ENCODE data around the gene PLEKHA7. TPM values are rescaled to one million over a fixed set of nuclear protein-coding genes. Genes with fewer than 3 reads are reported as not detected.

PLEKHA7 gene
- total RNA-seq, 1 experiment from 2014 or later, result 13.0 TPM

DNA sequence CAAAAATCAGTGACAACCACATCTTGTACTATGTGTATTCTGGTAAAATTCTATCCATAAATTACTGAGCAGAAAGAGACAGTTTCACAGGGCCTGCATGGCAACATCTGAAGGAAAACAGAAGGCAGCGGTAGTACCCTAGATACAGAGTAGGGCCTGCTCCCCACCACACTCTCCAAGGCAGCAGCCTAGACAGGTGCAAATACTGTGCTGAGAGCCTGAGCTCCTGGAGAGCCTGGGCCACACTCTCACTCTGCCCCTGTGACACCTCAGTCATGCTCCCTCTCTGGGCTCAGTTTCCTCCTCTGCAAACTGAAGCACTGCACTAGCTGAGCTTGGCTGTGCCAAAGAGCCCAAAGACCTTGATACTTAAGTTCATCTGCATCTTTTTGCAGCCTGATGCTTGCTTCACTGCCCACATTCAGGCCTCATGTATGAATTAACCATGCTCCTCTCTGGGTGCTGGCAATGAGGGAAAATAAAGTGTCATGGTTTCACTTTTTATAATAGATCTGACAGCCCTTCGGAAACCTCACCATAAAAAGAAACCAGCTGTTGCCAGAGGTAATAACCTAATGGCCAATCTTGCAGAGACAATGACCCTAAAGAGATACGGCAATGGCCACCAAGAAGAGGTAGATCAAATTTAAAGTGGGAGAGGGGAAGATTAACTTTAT is 104.7 kb downstream of the PLEKHA7 start (continued):
- TF ChIP-seq, protein P1, sequence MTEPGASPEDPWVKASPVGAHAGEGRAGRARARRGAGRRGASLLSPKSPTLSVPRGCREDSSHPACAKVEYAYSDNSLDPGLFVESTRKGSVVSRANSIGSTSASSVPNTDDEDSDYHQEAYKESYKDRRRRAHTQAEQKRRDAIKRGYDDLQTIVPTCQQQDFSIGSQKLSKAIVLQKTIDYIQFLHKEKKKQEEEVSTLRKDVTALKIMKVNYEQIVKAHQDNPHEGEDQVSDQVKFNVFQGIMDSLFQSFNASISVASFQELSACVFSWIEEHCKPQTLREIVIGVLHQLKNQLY (CRISPR knock-in tag; IDR thresholded peaks at IDR 0.05), result no peak
- no peak for TF ChIP-seq FOXJ3 (CRISPR knock-in tag; IDR thresholded peaks at IDR 0.05; ENCODE audit: borderline replicate concordance)
- TF ChIP-seq, protein P2, sequence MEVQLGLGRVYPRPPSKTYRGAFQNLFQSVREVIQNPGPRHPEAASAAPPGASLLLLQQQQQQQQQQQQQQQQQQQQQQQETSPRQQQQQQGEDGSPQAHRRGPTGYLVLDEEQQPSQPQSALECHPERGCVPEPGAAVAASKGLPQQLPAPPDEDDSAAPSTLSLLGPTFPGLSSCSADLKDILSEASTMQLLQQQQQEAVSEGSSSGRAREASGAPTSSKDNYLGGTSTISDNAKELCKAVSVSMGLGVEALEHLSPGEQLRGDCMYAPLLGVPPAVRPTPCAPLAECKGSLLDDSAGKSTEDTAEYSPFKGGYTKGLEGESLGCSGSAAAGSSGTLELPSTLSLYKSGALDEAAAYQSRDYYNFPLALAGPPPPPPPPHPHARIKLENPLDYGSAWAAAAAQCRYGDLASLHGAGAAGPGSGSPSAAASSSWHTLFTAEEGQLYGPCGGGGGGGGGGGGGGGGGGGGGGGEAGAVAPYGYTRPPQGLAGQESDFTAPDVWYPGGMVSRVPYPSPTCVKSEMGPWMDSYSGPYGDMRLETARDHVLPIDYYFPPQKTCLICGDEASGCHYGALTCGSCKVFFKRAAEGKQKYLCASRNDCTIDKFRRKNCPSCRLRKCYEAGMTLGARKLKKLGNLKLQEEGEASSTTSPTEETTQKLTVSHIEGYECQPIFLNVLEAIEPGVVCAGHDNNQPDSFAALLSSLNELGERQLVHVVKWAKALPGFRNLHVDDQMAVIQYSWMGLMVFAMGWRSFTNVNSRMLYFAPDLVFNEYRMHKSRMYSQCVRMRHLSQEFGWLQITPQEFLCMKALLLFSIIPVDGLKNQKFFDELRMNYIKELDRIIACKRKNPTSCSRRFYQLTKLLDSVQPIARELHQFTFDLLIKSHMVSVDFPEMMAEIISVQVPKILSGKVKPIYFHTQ (CRISPR knock-in tag; IDR thresholded peaks at IDR 0.05), result no peak
- no peak for TF ChIP-seq FOXP1 (CRISPR knock-in tag; IDR thresholded peaks at IDR 0.05; ENCODE audit: borderline replicate concordance)
- TF ChIP-seq ZNF416 (CRISPR knock-in tag; IDR thresholded peaks at IDR 0.05), result no peak

DNA sequence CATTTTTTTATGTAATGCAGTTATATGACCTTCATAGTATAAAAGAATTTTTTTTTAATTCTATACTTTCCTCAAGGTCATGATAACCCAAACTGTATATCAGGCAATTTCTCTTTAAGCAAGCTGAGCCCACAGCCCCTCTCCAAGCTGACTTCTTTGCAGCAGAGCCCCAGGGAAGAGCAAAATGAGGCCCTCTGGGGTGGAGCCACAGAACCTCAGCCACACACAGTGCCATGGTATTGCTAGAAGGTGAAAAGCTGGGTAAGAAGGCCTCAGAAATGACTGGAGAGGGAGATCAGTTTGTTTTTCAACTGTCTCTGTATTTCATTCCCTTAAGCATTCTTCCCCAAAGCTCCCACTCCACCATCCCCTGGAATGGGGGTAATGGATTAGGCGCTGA is 108.8 kb downstream of the PLEKHA7 start:
- ATAC-seq (no peak), DNase-seq (ENCODE audit: low spot score) (no peak)
- peaks cover 4% of the 10 kb centered on the region for H3K36me3 Mint-ChIP-seq
- CTCF ChIA-PET, result interaction anchor here (1.8 kb wide), 1 partner anchor 23 kb away, joined by 4 read pairs; no protein-coding TSS in a partner anchor
- H3K27me3 Mint-ChIP-seq (ENCODE audit: low read depth), result peaks cover 2% of the 10 kb centered on the region
- POLR2A ChIA-PET, result no interaction called here
- no peak overlapping the region for H3K27ac Mint-ChIP-seq
- H3K4me3 Mint-ChIP-seq, result no peak overlapping the region
- peaks cover 3% of the 10 kb centered on the region for H3K4me1 Mint-ChIP-seq
- H3K9me3 Mint-ChIP-seq, result peaks cover 6% of the 10 kb centered on the region
- TF ChIP-seq CREB1 (CRISPR knock-in tag; IDR thresholded peaks at IDR 0.05) (no peak), NR1H2 (CRISPR knock-in tag; IDR thresholded peaks at IDR 0.05) (no peak), MYBL2 (CRISPR knock-in tag; IDR thresholded peaks at IDR 0.05) (no peak), MXD4 (CRISPR knock-in tag; IDR thresholded peaks at IDR 0.05; ENCODE audit: borderline replicate concordance) (no peak), SP1 (CRISPR knock-in tag; conservative IDR thresholded peaks at IDR 0.05) (no peak), PRRX2 (CRISPR knock-in tag; IDR thresholded peaks at IDR 0.05) (no peak), NFYB (CRISPR knock-in tag; conservative IDR thresholded peaks at IDR 0.05; ENCODE audit: low read depth) (no peak), SMAD3 (CRISPR knock-in tag; IDR thresholded peaks at IDR 0.05; ENCODE audit: borderline replicate concordance) (no peak), ELF4 (CRISPR knock-in tag; IDR thresholded peaks at IDR 0.05; ENCODE audit: low read depth) (no peak), NR2C2 (CRISPR knock-in tag; IDR thresholded peaks at IDR 0.05) (no peak)
- TF ChIP-seq, protein P3, sequence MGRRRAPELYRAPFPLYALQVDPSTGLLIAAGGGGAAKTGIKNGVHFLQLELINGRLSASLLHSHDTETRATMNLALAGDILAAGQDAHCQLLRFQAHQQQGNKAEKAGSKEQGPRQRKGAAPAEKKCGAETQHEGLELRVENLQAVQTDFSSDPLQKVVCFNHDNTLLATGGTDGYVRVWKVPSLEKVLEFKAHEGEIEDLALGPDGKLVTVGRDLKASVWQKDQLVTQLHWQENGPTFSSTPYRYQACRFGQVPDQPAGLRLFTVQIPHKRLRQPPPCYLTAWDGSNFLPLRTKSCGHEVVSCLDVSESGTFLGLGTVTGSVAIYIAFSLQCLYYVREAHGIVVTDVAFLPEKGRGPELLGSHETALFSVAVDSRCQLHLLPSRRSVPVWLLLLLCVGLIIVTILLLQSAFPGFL (CRISPR knock-in tag; IDR thresholded peaks at IDR 0.05; ENCODE audit: borderline replicate concordance), result no peak
- TF ChIP-seq, protein P4, sequence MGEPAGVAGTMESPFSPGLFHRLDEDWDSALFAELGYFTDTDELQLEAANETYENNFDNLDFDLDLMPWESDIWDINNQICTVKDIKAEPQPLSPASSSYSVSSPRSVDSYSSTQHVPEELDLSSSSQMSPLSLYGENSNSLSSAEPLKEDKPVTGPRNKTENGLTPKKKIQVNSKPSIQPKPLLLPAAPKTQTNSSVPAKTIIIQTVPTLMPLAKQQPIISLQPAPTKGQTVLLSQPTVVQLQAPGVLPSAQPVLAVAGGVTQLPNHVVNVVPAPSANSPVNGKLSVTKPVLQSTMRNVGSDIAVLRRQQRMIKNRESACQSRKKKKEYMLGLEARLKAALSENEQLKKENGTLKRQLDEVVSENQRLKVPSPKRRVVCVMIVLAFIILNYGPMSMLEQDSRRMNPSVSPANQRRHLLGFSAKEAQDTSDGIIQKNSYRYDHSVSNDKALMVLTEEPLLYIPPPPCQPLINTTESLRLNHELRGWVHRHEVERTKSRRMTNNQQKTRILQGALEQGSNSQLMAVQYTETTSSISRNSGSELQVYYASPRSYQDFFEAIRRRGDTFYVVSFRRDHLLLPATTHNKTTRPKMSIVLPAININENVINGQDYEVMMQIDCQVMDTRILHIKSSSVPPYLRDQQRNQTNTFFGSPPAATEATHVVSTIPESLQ (CRISPR knock-in tag; IDR thresholded peaks at IDR 0.05), result no peak
- TF ChIP-seq, protein P5, sequence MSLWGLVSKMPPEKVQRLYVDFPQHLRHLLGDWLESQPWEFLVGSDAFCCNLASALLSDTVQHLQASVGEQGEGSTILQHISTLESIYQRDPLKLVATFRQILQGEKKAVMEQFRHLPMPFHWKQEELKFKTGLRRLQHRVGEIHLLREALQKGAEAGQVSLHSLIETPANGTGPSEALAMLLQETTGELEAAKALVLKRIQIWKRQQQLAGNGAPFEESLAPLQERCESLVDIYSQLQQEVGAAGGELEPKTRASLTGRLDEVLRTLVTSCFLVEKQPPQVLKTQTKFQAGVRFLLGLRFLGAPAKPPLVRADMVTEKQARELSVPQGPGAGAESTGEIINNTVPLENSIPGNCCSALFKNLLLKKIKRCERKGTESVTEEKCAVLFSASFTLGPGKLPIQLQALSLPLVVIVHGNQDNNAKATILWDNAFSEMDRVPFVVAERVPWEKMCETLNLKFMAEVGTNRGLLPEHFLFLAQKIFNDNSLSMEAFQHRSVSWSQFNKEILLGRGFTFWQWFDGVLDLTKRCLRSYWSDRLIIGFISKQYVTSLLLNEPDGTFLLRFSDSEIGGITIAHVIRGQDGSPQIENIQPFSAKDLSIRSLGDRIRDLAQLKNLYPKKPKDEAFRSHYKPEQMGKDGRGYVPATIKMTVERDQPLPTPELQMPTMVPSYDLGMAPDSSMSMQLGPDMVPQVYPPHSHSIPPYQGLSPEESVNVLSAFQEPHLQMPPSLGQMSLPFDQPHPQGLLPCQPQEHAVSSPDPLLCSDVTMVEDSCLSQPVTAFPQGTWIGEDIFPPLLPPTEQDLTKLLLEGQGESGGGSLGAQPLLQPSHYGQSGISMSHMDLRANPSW (CRISPR knock-in tag; conservative IDR thresholded peaks at IDR 0.05; ENCODE audit: low read depth), result no peak
- TF ChIP-seq, protein P6, sequence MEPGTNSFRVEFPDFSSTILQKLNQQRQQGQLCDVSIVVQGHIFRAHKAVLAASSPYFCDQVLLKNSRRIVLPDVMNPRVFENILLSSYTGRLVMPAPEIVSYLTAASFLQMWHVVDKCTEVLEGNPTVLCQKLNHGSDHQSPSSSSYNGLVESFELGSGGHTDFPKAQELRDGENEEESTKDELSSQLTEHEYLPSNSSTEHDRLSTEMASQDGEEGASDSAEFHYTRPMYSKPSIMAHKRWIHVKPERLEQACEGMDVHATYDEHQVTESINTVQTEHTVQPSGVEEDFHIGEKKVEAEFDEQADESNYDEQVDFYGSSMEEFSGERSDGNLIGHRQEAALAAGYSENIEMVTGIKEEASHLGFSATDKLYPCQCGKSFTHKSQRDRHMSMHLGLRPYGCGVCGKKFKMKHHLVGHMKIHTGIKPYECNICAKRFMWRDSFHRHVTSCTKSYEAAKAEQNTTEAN (CRISPR knock-in tag; IDR thresholded peaks at IDR 0.05), result no peak
- TF ChIP-seq, protein P7, sequence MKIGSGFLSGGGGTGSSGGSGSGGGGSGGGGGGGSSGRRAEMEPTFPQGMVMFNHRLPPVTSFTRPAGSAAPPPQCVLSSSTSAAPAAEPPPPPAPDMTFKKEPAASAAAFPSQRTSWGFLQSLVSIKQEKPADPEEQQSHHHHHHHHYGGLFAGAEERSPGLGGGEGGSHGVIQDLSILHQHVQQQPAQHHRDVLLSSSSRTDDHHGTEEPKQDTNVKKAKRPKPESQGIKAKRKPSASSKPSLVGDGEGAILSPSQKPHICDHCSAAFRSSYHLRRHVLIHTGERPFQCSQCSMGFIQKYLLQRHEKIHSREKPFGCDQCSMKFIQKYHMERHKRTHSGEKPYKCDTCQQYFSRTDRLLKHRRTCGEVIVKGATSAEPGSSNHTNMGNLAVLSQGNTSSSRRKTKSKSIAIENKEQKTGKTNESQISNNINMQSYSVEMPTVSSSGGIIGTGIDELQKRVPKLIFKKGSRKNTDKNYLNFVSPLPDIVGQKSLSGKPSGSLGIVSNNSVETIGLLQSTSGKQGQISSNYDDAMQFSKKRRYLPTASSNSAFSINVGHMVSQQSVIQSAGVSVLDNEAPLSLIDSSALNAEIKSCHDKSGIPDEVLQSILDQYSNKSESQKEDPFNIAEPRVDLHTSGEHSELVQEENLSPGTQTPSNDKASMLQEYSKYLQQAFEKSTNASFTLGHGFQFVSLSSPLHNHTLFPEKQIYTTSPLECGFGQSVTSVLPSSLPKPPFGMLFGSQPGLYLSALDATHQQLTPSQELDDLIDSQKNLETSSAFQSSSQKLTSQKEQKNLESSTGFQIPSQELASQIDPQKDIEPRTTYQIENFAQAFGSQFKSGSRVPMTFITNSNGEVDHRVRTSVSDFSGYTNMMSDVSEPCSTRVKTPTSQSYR (CRISPR knock-in tag; IDR thresholded peaks at IDR 0.05), result no peak
- TF ChIP-seq, protein P8, sequence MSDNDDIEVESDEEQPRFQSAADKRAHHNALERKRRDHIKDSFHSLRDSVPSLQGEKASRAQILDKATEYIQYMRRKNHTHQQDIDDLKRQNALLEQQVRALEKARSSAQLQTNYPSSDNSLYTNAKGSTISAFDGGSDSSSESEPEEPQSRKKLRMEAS (CRISPR knock-in tag; IDR thresholded peaks at IDR 0.05), result no peak

All from WTC11 (cell line).